ENCODE measurements around the gene RASGRP2. TPM values are rescaled to one million over a fixed set of nuclear protein-coding genes. Genes with fewer than 3 reads are reported as not detected.

Gene RASGRP2
- total and polyA plus RNA-seq, 2 of the 8 experiments (the other 6 are each of a cell fraction or from before 2014, with no cell fraction given) = 40.6 to 45.7 TPM

DNA sequence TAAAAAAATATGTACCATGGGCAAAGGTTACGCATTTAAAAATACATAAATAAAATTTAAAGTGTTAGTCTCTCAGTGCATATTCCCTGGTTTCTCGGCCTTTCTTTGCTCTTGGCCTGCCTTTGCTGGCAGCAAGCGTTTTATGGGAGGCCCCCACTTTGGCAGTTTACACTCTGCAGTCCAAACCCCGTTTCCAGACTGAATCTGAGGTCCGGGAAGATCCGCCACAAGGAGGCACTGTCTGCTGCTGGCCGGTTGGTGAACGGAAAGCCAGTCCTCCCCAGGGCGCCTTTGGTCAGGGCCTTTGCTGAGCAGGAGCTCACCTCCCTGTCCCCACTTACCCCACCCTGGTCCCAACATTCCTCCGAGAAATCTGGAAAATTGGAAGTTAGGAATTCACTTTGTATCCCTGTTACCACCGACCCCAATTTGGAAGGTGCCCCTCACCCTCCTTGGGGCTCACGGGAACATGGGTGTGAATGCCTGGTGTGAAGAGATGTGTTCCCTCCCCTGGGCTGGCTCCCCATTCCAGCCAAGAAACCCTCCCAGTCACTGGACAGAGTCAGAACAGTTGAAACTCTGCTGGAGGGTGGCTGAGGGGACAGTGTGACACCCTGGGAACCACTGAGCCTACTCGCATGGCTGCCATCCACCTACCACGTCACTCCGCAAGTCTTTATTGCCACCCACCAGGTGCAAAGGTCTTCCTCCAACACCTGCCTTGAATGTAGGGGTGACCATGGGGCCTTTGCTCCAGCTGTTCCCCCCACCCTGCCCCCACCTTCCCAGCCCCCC, 43.8 kb upstream of the RASGRP2 start (continued):
- TF ChIP-seq CHD7 (IDR thresholded peaks at IDR 0.05; ENCODE audit: insufficient replicate concordance, low read length) = no peak
- TF ChIP-seq EZH2 (IDR thresholded peaks at IDR 0.05; ENCODE audit: low read depth, low read length, severe bottlenecking) = no peak
- TF ChIP-seq POLR2AphosphoS5 (IDR thresholded peaks at IDR 0.05; ENCODE audit: low read depth, low read length) = no peak
- TF ChIP-seq CHD2 (IDR thresholded peaks at IDR 0.05; ENCODE audit: low read length) = no peak
- no peak for TF ChIP-seq MAX (IDR thresholded peaks at IDR 0.05)
- TF ChIP-seq NRF1 (IDR thresholded peaks at IDR 0.05; ENCODE audit: low read depth, low read length) = no peak
- no peak for TF ChIP-seq TEAD4 (IDR thresholded peaks at IDR 0.05; ENCODE audit: low read depth, low read length)
- TF ChIP-seq BCL11A (IDR thresholded peaks at IDR 0.05; ENCODE audit: low read depth in 2 of 2, low read length in 2 of 2) = no peak
- TF ChIP-seq SRF (IDR thresholded peaks at IDR 0.05; ENCODE audit: low read depth, low read length) = no peak
- no peak for TF ChIP-seq SP4 (IDR thresholded peaks at IDR 0.05; ENCODE audit: low read length)
- TF ChIP-seq CHD1 (IDR thresholded peaks at IDR 0.05; ENCODE audit: low read depth, low read length) = no peak
